Myocyte (in vitro differentiated cells): Measurements from ENCODE around the gene MYH14. TPM values are rescaled to one million over a fixed set of nuclear protein-coding genes. Genes with fewer than 3 reads are reported as not detected.
"Not testable (repeated sequence)": the region's sequence is repeated elsewhere in the genome, so short reads cannot be mapped to it uniquely, and the experiment has no call there.

ENCODE experiments used
- DNase-seq: peaks from one replicate; pipeline ENCODE4 v3.0.0-alpha.2; 2012; ENCODE audit warnings: low read depth
- total RNA-seq: library from RNA; depleted of rRNA; stranded (reverse); fragments of >200 nt; gene quantifications from 2 replicates; pipeline ENCODE4 v1.2.3, GENCODE V29; 2014

Gene MYH14
- total RNA-seq, 1 donor from 2014 or later = not detected

DNA sequence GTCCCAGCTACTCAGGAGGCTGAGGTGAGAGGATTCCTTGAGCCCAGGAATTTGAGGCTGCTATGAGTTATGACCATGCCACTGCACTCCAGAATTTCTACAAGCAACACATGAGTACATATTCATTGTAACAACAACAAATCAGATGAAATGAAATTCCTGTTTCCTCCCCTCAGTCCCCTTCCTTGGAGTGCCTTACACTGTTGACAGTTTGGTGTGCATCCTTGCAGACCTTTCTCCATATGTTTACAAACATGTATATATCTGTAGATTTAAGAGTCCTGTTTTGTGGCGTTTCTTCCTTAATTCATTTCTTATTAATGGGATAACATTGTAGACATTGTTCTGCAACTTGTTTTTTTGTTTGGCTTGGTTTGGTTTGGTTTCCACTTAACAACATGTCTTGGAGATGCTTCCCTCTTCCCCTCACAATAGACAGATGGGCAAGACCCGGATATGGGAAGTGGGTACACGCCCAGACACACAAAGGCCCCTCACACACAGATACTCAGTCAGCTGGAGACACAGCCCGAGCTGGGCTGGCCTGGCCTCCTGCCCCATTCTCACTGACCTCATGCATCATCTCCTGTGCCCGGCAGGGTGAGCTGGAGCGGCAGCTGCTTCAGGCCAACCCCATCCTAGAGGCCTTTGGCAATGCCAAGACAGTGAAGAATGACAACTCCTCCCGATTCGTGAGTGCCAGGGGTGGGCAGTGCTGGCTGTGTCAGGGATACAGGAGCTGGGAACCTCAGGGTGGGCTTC, 21.7 kb downstream of the MYH14 start:
- DNase-seq = peak; percentile 2

GRCh38 chr19:50226536-50226935, 23.1 kb downstream of the MYH14 start:
- DNase-seq = no peak

DNA sequence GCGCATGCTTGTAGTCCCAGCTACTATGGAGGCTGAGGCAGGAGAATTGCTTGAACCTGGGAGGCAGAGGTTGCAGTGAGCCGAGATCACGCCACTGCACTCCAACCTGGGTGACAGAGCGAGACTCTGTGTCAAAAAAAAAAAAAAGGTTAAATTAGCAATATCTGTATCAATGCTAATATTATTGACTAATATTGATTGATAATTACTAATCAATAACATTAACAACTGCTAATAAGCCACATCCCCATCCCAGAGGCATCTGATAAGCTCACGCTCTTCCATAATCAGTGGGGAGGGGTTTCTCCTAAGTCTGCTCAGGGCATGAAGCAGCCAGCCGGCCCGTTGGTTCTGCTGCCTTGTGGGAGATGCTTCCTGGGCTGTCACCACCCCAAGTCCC, 24.7 kb downstream of the MYH14 start:
- DNase-seq = not testable (repeated sequence)

- no peak for DNase-seq
Observed at GRCh38 chr19:50230379-50231351, 27.2 kb downstream of the MYH14 start.

GRCh38 chr19:50231417-50231816, 28.0 kb downstream of the MYH14 start:
- DNase-seq = not testable (repeated sequence)

- DNase-seq = no peak
Observed at GRCh38 chr19:50231821-50232220, 28.4 kb downstream of the MYH14 start.

DNA sequence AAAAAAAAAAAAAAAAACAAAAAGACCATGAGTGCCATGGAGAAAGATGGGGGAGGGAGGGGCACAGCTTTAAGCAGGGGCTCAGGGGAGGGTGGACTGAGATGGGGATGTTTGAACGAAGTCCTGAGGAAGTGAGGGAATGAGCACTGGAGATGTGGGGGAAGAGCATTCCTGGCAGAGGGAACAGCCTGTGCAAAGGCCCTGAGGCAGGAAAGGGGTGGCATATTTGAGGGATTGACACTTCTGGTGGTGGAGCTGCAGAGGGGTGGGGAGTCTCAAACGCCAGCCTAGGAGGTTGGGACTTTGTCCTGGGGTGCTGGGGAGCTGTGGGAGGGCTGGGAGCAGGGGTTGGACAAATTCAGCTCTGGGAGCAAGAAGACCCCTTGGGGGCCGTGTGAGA, 29.2 kb downstream of the MYH14 start:
- DNase-seq = no peak

DNA sequence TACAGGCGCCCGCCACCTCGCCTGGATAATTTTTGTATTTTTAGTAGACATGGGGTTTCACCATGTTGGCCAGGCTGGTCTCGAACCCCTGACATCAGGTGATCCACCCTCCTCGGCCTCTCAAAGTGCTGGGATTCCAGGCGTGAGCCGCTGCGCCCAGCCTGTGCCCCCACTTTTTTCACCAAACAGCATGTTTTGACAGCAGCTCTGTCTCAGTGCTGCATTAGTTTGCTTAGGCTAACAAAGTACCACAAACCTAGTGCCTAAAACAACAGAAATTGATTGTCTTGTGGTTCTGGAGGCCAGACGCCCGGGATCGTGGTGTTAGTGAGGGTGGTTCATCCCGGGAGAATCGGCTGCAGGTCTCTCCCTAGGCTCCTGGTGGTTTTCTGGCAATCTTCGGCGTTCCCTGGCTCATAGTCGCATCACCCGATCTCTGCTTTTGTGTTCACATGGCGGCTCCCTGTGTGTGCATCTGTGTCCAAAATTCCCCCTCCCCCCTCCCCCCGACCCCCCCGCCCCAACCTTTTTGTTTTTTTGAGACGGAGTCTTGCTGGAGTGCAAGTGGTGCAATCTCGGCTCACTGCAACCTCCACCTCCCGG, 30.0 kb downstream of the MYH14 start:
- DNase-seq = peak; percentile 5

- not testable (repeated sequence) for DNase-seq
Observed at GRCh38 chr19:50237493-50237892, 34.1 kb downstream of the MYH14 start.

GRCh38 chr19:50238043-50238442, 34.6 kb downstream of the MYH14 start:
- no peak for DNase-seq

DNA sequence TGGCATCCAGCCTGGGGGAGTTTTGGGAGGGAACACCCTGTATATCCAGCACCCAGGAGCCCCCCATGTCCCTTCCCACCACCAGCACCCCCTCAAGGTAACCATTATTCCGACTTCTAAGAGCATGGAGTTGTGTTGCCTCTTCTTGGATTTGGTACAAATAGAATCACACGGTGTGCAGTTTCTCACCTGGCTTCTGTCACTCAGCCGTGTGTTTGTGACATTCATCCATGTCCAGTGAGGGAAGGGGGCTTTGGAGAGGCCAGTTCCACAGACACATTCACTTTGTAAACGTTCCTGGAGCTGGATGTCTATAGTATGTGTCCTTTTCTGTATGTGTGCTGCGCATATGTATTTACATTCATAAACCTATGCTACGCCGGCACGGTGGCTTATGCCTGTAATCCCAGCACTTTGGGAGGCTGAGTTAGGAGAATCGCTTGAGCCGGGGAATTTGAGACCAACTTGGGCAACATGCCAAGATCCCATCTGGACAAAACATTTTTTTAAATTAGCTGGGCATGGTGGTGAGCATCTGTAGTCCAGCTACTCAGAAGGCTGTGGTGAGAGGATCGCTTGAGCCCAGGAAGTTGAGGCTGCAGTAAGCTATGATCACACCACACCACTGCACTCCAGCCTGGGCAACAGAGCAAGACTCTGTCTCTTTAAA, 36.6 kb downstream of the MYH14 start:
- peak; percentile 7 for DNase-seq

GRCh38 chr19:50242581-50242980, 39.2 kb downstream of the MYH14 start:
- peak; percentile 19 for DNase-seq

GRCh38 chr19:50244695-50245094, 41.3 kb downstream of the MYH14 start:
- no peak for DNase-seq

GRCh38 chr19:50248413-50248812, 45.0 kb downstream of the MYH14 start:
- no peak for DNase-seq

GRCh38 chr19:50248826-50249225, 45.4 kb downstream of the MYH14 start:
- no peak for DNase-seq

DNA sequence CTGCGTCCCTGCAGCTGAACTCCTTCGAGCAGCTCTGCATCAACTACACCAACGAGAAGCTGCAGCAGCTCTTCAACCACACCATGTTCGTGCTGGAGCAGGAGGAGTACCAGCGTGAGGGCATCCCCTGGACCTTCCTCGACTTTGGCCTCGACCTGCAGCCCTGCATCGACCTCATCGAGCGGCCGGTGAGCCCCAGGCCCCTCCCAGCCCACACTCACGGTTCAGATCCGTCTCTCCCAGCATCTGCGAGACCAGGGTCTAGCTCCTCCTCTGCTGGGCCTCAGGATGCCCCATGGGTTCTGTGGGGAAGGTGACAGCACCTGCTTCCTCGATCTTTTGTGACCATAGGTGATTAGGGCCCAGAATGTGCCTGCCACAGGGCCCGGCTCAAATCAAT, 46.2 kb downstream of the MYH14 start:
- no peak for DNase-seq

GRCh38 chr19:50250450-50251136, 47.2 kb downstream of the MYH14 start:
- no peak for DNase-seq

DNA sequence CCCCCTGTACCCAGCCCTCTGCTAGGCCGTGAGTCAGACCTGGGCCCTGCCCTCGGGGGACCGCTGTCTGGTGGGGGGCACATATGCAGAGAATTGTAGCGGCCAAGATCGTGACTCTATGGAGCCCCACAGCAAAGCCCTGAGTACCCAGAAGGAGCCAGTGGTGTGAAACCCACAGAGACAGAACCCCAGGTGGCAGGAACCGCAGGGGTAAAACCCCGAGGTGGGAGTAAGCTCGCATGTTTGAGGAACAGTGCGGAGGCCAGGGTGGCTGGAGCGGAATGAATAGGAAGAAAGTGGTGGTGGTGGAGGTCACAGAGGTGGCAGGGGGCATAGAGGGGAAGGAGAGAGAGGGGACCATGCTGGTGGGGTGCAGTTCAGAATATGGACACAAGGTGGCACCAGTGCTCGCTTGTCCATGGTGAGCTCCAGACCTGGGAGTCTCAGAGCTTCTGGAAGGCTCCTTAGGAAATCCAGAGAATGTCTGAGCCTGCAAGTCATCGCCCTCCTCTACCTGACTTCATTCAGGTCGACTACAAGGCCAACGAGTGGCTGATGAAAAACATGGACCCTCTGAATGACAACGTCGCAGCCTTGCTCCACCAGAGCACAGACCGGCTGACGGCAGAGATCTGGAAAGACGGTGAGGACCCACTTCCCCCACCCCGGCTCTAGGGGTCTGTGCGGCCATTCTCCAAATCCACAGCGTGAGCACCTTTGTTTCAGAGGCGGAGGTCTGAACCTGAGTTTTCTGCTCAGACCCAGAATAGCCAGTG, 48.9 kb downstream of the MYH14 start:
- no peak for DNase-seq

- no peak for DNase-seq
Observed at GRCh38 chr19:50252887-50253268, 49.5 kb downstream of the MYH14 start.

DNA sequence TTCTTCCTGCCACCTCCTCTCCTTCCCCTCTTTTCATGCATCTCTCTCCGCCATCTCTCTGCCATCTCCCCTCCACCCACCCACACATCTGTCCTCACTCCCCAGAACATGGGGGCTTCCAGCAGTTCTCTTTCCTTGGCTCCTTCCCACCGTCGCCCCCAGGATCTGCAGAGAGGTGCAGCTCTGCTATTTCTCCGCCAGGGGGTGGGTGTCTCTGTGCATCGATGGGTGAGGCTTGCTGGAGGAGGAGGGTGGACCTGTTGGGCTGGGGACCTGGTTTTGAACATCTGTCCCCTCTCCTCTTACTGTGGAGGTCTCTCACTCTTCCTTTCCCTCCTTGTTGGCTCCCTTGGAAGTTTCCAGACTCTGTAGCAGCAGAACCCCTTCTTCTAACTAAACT, 51.7 kb downstream of the MYH14 start:
- DNase-seq = no peak
